Loucy (cell line): Measurements from ENCODE around the gene PJVK.
A peak's percentile ranks its signal among the peaks of the same experiment; 100 is the strongest.

ENCODE experiments used
- H2AFZ ChIP-seq: fragments of 200-600 bp; sonication (generic); 2 replicates; pipeline ENCODE4 v1.6.0; 2016; ENCODE audit warnings: antibody characterized with exemption, mild to moderate bottlenecking, low read length, moderate library complexity
- H3F3A ChIP-seq: fragments of 200-600 bp; 2 replicates; pipeline ENCODE4 v1.6.0; 2016; ENCODE audit warnings: antibody characterized with exemption, low read depth, mild to moderate bottlenecking
- H3K27me3 ChIP-seq: fragments of 200-600 bp; sonication (generic); 2 replicates; pipeline ENCODE4 v1.6.1; 2014; ENCODE audit warnings: low read length, mild to moderate bottlenecking; ENCODE audit not compliant: insufficient read depth, poor library complexity, severe bottlenecking
- H3K36me3 ChIP-seq: fragments of 200-600 bp; sonication (generic); 2 replicates; pipeline ENCODE4 v1.6.1; 2016; ENCODE audit warnings: low read length; ENCODE audit not compliant: insufficient read depth
- H3K4me1 ChIP-seq: fragments of 200-600 bp; sonication (generic); 2 replicates; pipeline ENCODE4 v1.5.1; 2014; ENCODE audit warnings: low read length, mild to moderate bottlenecking; ENCODE audit not compliant: insufficient read depth, poor library complexity, severe bottlenecking
- H3K4me2 ChIP-seq: fragments of 200-600 bp; sonication (generic); 2 replicates; pipeline ENCODE4 v1.6.0; 2014; ENCODE audit warnings: antibody characterized with exemption, low read length, low read depth, mild to moderate bottlenecking; ENCODE audit not compliant: poor library complexity, severe bottlenecking
- H3K4me3 ChIP-seq: fragments of 200-600 bp; sonication (generic); 2 replicates; pipeline ENCODE4 v1.5.1; 2014; ENCODE audit warnings: low read length, mild to moderate bottlenecking, mixed read lengths; ENCODE audit not compliant: poor library complexity, severe bottlenecking
- H3K79me2 ChIP-seq: fragments of 200-600 bp; sonication (generic); 2 replicates; pipeline ENCODE4 v1.6.1; 2014; ENCODE audit warnings: low read length; ENCODE audit not compliant: insufficient read depth
- H3K9ac ChIP-seq: fragments of 200-600 bp; sonication (generic); 2 replicates; pipeline ENCODE4 v1.6.0; 2014; ENCODE audit warnings: mild to moderate bottlenecking, low read depth, low read length, moderate library complexity; ENCODE audit not compliant: poor library complexity, severe bottlenecking
- H3K9me2 ChIP-seq: fragments of 200-600 bp; sonication (generic); replicated peaks from 2 replicates; pipeline ENCODE4 v1.6.1; 2016; ENCODE audit warnings: low read depth, low read length, mixed read lengths
- H3K9me3 ChIP-seq: fragments of 200-600 bp; sonication (generic); 2 replicates; pipeline ENCODE4 v1.6.1; 2014; ENCODE audit warnings: mild to moderate bottlenecking, antibody characterized with exemption, low read length, low read depth; ENCODE audit not compliant: insufficient read depth
- H4K20me1 ChIP-seq: fragments of 200-600 bp; sonication (generic); 2 replicates; pipeline ENCODE4 v1.6.0; 2014; ENCODE audit warnings: antibody characterized with exemption, low read length, mild to moderate bottlenecking; ENCODE audit not compliant: insufficient read depth, poor library complexity, severe bottlenecking
- EZH2phosphoT487 ChIP-seq: fragments of 200-600 bp; IDR thresholded peaks from 2 replicates; pipeline ENCODE4 v1.6.1; 2018; ENCODE audit warnings: antibody characterized with exemption, mild to moderate bottlenecking, moderate library complexity, borderline replicate concordance
- TF ChIP-seq, protein P1 (sequence below): fragments of 200-600 bp; sonication (generic); conservative IDR thresholded peaks from 2 replicates; pipeline ENCODE4 v1.5.1; 2014; ENCODE audit warnings: mild to moderate bottlenecking, antibody characterized with exemption, low read length

The PJVK gene

DNA sequence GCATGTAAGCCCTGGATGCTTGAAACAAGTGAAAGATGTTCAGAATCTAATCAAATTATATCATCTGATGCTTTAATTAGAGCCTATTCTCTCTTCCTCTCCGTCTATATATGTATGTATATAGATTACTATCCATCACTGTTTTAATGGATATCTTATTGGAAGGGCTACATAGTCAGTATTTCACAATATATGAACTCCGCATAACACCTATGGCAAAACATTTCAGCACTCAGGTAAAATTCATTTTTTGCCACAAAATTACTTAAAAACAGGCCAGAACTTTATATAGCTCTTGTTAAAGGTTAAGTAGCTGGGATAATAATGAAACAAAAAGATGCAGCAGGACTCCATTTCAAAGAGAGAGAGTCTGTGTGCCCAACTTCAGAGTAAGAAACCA is 1.2 kb downstream of the PJVK start:
- Histone ChIP-seq H3K9me2 (no peaks in the 10 kb centered on the region), H4K20me1 (peaks cover 27% of the 10 kb centered on the region), H3K9me3 (no peaks in the 10 kb centered on the region), H3K9ac (peak overlapping the region; percentile 100), H3F3A (no peaks in the 10 kb centered on the region), H3K4me3 (peak overlapping the region; percentile 75), H3K36me3 (no peaks in the 10 kb centered on the region; the same call in 1 of the 2 replicates), H3K79me2 (peaks cover 42% of the 10 kb centered on the region), H3K27me3 (no peaks in the 10 kb centered on the region), H3K4me1 (peaks cover 30% of the 10 kb centered on the region), H2AFZ (no peak overlapping the region), H3K4me2 (peak overlapping the region; percentile 82)
- no peak for TF ChIP-seq EZH2phosphoT487
- TF ChIP-seq, protein P1, sequence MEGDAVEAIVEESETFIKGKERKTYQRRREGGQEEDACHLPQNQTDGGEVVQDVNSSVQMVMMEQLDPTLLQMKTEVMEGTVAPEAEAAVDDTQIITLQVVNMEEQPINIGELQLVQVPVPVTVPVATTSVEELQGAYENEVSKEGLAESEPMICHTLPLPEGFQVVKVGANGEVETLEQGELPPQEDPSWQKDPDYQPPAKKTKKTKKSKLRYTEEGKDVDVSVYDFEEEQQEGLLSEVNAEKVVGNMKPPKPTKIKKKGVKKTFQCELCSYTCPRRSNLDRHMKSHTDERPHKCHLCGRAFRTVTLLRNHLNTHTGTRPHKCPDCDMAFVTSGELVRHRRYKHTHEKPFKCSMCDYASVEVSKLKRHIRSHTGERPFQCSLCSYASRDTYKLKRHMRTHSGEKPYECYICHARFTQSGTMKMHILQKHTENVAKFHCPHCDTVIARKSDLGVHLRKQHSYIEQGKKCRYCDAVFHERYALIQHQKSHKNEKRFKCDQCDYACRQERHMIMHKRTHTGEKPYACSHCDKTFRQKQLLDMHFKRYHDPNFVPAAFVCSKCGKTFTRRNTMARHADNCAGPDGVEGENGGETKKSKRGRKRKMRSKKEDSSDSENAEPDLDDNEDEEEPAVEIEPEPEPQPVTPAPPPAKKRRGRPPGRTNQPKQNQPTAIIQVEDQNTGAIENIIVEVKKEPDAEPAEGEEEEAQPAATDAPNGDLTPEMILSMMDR: no peak

DNA sequence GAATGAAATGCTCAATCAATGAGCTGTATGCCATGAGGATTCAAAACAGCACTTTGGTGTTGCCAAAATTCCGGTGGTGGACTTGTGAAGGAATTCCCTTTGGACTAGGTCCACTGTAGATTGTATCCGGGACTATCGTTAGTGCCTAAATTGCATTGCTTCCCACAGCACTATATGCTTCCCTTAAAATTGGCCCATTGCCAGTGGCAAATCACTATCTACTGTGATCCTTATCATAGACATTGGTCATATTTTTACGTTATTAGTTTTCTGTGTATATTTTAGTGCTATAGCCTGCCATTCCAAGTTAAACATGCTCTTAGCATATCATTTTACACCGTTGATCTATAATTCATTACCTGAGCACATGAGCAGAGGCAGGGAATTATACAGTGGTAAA is 1.7 kb downstream of the PJVK start:
- H3K79me2 ChIP-seq: peaks cover 39% of the 10 kb centered on the region
- no peaks in the 10 kb centered on the region for H3K27me3 ChIP-seq
- peak overlapping the region; percentile 100 for H3K9ac ChIP-seq
- H2AFZ ChIP-seq: no peak overlapping the region
- H3K9me3 ChIP-seq: no peaks in the 10 kb centered on the region
- H4K20me1 ChIP-seq: peaks cover 26% of the 10 kb centered on the region
- no peak overlapping the region for H3K4me3 ChIP-seq
- H3K9me2 ChIP-seq: no peaks in the 10 kb centered on the region
- no peak overlapping the region for H3K4me2 ChIP-seq
- no peaks in the 10 kb centered on the region; the same call in 1 of the 2 replicates for H3K36me3 ChIP-seq
- TF ChIP-seq EZH2phosphoT487: no peak
- TF ChIP-seq, protein P1: no peak
- no peaks in the 10 kb centered on the region for H3F3A ChIP-seq
- peaks cover 30% of the 10 kb centered on the region for H3K4me1 ChIP-seq

DNA sequence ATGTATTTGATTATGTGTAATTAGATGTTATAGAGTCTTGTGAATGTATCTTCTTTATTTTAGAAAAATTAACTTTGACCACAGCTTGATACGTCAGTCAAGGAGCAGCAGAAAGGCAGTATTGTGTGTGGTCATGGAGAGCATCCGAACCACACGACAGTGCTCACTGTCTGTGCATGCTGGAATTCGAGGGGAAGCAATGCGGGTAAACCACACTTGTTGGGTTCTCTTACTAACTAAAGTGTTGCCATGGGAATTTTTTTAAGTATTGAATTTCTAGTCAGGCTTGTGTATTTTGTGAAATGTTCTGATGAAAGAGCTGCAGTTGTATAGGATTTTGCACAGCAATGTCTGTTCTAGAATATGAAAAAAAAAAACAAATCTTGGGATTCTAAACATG is 4.8 kb downstream of the PJVK start:
- Histone ChIP-seq H3K27me3 (no peaks in the 10 kb centered on the region), H3K36me3 (no peaks in the 10 kb centered on the region), H3K9me2 (no peaks in the 10 kb centered on the region), H2AFZ (no peak overlapping the region), H3K79me2 (peaks cover 12% of the 10 kb centered on the region; the same call in 1 of the 2 replicates), H3K9me3 (no peaks in the 10 kb centered on the region), H3K4me3 (no peak overlapping the region), H3K4me2 (no peak overlapping the region), H3K9ac (no peak overlapping the region), H3F3A (no peaks in the 10 kb centered on the region), H3K4me1 (peaks cover 9% of the 10 kb centered on the region), H4K20me1 (no peaks in the 10 kb centered on the region)
- no peak for TF ChIP-seq EZH2phosphoT487
- TF ChIP-seq, protein P1: no peak
